ENCODE data around the gene KLHDC7B. TPM values are rescaled to one million over a fixed set of nuclear protein-coding genes. Genes with fewer than 3 reads are reported as not detected.
A peak's percentile ranks its signal among the peaks of the same experiment; 100 is the strongest.
"Not testable (repeated sequence)": the region's sequence is repeated elsewhere in the genome, so short reads cannot be mapped to it uniquely, and the experiment has no call there.

The KLHDC7B gene
- total RNA-seq, 2 experiments from 2014 or later = 6.9 to 7.7 TPM

DNA sequence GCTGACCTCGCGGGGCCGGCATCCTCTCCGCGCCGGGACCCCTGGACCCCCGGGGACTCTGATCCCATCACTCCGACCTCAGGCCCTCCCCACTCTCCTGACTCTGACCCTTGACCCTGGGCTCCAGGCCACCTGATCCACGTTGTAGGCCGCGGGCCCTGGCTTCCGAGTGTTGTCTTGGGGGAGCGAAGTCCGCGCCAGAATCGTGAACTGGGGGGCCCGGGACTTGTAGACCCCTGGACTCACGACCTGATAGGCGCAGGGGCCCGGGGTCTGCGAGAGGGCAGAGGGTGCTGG is 15.2 kb upstream of the KLHDC7B start:
- POLR2A ChIA-PET = interaction anchor here (0.6 to 2.4 kb wide), 3 partner anchors 10 to 32 kb away, joined by 3 to 29 read pairs (median 6); partner anchors contain the start of gene SYCE3
- intact Hi-C loops (cut with micrococcal nuclease) = loop anchor here (2.0 to 10.0 kb wide), 3 partner anchors 14 to 596 kb away; partner anchors contain the start of genes CHKB and KLHDC7B
- peaks cover 26% of the 10 kb centered on the region for H3K36me3 Mint-ChIP-seq

DNA sequence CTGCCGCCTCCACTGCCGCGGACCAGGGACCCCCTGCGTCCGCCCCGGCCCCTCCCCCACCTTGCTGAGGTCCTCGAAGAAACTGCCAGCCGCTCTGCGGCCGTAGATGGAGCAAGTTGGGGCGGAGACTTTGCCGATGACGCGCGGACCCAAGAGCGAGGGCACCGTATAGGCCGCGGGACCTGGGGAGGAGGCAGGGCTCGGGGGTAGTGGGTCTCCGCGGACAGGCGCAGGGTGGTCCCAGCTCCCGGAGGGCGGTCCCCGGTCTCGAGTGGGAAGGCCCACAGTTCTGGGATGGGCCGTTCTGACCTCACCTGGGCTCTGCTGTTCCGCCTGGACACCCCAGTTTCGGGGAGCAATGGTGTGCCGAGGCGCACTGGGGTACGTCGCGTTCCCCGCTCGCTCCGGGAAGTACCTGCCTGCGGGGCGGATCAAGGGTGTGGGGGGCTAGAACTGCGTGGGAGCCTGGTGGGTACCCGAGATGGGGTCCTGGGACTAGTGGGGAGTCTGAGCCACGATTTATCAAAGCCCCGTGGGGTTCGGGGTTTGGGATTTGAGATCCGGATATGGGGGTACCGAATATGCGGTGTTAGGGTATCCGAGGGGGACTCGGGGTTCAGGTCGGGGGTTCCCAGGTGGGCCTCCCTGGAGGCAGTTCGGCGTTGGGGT is 14.7 kb upstream of the KLHDC7B start:
- ChIA-PET CTCF (interaction anchor here (2.1 kb wide), 2 partner anchors 32 to 90 kb away, joined by 7 to 17 read pairs; partner anchors contain the start of gene SYCE3), POLR2A (interaction anchor here (0.6 to 2.4 kb wide), 6 partner anchors 10 to 90 kb away, joined by 3 to 29 read pairs (median 9); partner anchors contain the start of genes KLHDC7B and SYCE3)
- DNase-seq = peak; percentile 92

More for the DNA sequence above, 15.2 kb upstream of the KLHDC7B start:
- Mint-ChIP-seq H3K9me3 (no peaks in the 10 kb centered on the region), H3K27me3 (no peaks in the 10 kb centered on the region), H3K27ac (peak overlapping the region; percentile 99), H3K4me1 (ENCODE audit: low read depth) (peaks cover 52% of the 10 kb centered on the region), H3K4me3 (peak overlapping the region; percentile 92)
- CTCF ChIA-PET = no interaction called here
- no peak for DNase-seq

DNA sequence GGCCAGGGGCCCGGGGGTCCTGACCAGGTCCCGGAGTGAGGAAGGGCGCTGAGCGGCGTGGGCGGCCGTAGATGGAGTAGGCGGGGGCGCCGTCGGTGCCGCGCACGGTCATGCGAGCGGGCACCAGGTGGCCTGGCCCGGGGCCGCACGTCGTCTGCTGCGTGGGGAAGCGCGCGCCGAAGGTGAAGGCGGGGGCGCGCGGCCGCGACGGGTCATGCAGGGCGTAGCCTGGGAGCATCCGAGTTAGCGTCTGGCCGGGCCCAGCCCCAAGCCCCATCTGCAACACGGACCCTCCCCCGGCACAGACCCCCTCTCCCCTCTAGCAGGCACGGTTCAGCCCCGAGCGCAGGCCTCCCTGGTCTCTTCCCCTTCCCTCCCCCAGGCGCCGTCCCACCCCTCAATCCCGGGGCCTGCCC is 14.1 kb upstream of the KLHDC7B start:
- POLR2A ChIA-PET = interaction anchor here (1.3 to 2.4 kb wide), 5 partner anchors 9 to 90 kb away, joined by 6 to 29 read pairs (median 9); partner anchors contain the start of genes KLHDC7B and SYCE3
- Mint-ChIP-seq H3K36me3 (peaks cover 26% of the 10 kb centered on the region), H3K27ac (peak overlapping the region; percentile 99), H3K9me3 (no peaks in the 10 kb centered on the region), H3K27me3 (no peaks in the 10 kb centered on the region), H3K4me3 (peak overlapping the region; percentile 92), H3K4me1 (ENCODE audit: low read depth) (peaks cover 59% of the 10 kb centered on the region)
- DNase-seq = peak; percentile 87
- CTCF ChIA-PET = interaction anchor here (2.1 kb wide), 2 partner anchors 31 to 89 kb away, joined by 7 to 17 read pairs; partner anchors contain the start of gene SYCE3
- intact Hi-C loops (cut with micrococcal nuclease) = loop anchor here (1.0 to 10.0 kb wide), 6 partner anchors 8 to 597 kb away; partner anchors contain the start of genes CHKB, KLHDC7B and SYCE3

More for the DNA sequence above, 14.7 kb upstream of the KLHDC7B start:
- Mint-ChIP-seq H3K36me3 (peaks cover 26% of the 10 kb centered on the region), H3K4me1 (ENCODE audit: low read depth) (peaks cover 54% of the 10 kb centered on the region), H3K9me3 (no peaks in the 10 kb centered on the region), H3K4me3 (peak overlapping the region; percentile 92), H3K27ac (peak overlapping the region; percentile 99), H3K27me3 (no peaks in the 10 kb centered on the region)
- intact Hi-C loops (cut with micrococcal nuclease) = loop anchor here (1.0 to 10.0 kb wide), 6 partner anchors 8 to 596 kb away; partner anchors contain the start of genes CHKB, KLHDC7B and SYCE3

DNA sequence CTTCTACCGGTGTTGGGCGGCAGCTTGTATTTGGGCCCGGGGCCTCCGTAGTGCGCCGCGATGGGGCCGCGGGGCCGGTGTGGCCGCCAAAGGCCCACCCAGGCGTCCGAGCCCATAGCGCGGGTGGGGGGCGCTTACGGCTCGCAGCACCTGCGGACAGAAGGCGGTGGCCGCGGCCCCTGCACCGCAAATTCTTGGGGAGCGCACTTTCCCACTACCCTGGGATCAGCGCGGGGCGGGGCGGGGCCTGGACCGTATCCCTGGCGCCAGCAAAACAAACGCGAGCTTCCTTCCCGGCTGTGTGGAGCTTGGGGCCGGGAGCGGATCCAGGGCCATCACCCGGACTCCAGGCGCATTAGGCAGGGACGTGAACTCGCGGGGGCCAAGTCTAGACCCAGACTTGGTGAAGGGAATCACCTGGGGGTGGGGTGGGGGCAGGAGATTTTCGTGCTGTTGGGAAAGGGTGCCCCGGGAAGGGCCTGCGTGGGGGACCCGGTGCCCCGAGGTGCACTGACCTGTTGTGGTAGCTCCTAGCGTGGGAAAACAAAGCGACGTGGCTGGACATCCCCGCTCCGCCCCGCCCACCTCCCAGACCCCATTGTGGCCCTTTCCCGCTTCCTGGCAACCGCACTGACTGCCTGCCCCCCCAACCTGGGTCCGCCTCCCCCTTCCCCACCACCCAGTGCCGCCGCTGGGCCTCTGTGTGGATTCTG is 13.6 kb upstream of the KLHDC7B start:
- POLR2A ChIA-PET = interaction anchor here (1.0 to 2.4 kb wide), 6 partner anchors 9 to 89 kb away, joined by 3 to 29 read pairs (median 9); partner anchors contain the start of genes CHKB, KLHDC7B and SYCE3
- DNase-seq = peak; percentile 44
- CTCF ChIA-PET = interaction anchor here (0.6 to 2.1 kb wide), 3 partner anchors 9 to 89 kb away, joined by 3 to 17 read pairs (median 7); partner anchors contain the start of gene SYCE3
- peaks cover 58% of the 10 kb centered on the region for H3K4me1 Mint-ChIP-seq (ENCODE audit: low read depth)
- no peaks in the 10 kb centered on the region for H3K9me3 Mint-ChIP-seq
- H3K27me3 Mint-ChIP-seq = no peaks in the 10 kb centered on the region
- H3K36me3 Mint-ChIP-seq = peaks cover 22% of the 10 kb centered on the region
- intact Hi-C loops (cut with micrococcal nuclease) = loop anchor here (1.0 to 10.0 kb wide), 6 partner anchors 7 to 597 kb away; partner anchors contain the start of genes CHKB, KLHDC7B and SYCE3
- H3K4me3 Mint-ChIP-seq = peak overlapping the region; percentile 92
- H3K27ac Mint-ChIP-seq = peak overlapping the region; percentile 99

DNA sequence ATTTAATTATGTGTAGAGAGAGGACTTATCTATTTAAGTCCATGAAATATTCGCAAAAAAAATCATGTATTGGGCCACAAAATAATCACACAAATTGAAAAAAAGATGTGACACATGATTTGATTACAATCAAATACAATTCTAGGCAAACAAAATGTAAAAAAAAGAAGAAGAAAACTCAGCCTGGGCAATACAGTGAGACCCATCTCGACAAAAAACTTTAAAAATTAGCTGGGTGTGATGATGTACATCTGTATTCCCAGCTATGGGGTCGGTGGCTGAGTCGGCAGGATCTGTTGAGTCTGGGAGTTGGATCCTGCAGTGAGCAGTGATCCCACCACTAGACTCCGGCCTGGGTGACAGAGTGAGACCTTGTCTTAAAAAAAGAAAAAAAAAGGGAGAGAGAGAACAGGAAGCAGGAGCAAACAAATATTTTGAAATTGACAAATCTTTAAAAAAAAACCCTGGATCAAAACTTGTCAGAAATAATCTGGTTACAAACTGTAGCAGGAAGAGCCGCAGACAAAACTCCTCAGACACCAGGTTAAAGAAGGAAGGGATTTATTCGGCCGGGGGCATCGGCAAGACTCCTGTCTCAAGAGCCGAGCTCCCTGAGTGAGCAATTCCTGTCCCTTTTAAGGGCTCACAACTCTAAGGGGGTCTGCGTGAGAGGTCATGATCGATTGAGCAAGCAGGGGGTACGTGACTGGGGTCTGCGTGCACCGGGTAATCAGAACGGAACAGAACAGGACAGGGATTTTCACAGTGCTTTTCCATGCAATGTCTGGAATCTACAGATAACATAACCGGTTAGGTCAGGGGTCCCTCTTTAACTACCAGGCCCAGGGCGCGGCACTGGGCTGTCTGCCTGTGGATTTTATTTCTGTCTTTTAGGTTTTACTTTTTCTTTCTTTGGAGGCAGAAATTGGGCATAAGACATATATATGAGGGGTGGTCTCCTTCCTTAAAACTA is 12.6 kb upstream of the KLHDC7B start:
- Mint-ChIP-seq H3K4me3 (peak overlapping the region; percentile 92), H3K9me3 (no peaks in the 10 kb centered on the region), H3K27ac (peak overlapping the region; percentile 99), H3K4me1 (ENCODE audit: low read depth) (peaks cover 57% of the 10 kb centered on the region), H3K36me3 (peaks cover 14% of the 10 kb centered on the region), H3K27me3 (no peaks in the 10 kb centered on the region)
- intact Hi-C loops (cut with micrococcal nuclease) = loop anchor here (10.0 kb wide), 1 partner anchor 598 kb away; no protein-coding TSS in a partner anchor
- no peak for DNase-seq
- CTCF ChIA-PET = interaction anchor here (2.1 kb wide), 2 partner anchors 30 to 88 kb away, joined by 7 to 17 read pairs; partner anchors contain the start of gene SYCE3
- POLR2A ChIA-PET = interaction anchor here (1.0 to 9.9 kb wide), 6 partner anchors 6 to 88 kb away, joined by 3 to 139 read pairs (median 9); partner anchors contain the start of genes CHKB, KLHDC7B, SCO2 and TYMP

DNA sequence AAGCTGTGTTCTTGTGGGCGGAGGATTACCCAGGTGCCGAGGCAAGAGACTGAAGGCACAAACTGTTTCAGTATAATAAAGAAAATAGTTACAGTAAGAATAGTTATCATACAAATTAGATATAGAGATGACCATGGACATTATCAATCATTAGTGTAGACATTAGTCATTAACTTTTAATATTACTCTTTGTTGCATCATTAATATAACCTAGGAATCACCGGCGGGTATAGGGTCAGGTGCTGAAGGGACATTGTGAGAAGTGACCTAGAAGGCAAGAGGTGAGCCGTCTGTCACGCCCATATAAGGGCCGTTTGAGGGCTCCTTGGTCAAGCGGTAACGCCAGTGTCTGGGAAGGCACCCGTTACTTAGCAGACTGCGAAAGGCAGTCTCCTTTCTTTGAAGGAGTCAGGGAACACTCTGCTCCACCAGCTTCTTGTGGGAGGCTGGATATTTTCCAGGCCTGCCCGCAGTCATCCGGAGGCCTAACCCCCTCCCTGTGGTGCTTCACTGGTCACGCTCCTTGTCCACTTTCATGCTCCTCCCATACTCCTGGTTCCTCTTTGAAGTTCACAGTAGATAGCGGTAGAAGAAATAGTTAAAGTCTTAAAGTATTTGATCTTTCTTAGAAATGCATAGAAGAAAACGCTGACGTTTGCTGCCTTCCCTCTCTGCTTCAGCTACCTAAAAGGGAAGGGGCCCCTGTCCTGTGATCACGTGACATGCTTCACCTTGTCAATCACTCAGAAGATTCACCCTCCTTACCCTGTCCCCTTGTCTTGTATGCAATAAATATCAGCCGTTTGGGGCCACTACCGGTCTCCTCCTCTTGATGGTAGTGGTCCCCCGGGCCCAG is 11.6 kb upstream of the KLHDC7B start:
- not testable (repeated sequence) for H3K36me3 Mint-ChIP-seq, H3K9me3 Mint-ChIP-seq, H3K27me3 Mint-ChIP-seq
- intact Hi-C loops (cut with micrococcal nuclease) = loop anchor here (10.0 kb wide), 1 partner anchor 599 kb away; no protein-coding TSS in a partner anchor
- Mint-ChIP-seq H3K4me1 (ENCODE audit: low read depth) (peaks cover 53% of the 10 kb centered on the region), H3K27ac (peak overlapping the region; percentile 99), H3K4me3 (peak overlapping the region; percentile 43)
- peak; percentile 38 for DNase-seq
- CTCF ChIA-PET = interaction anchor here (1.4 kb wide), 1 partner anchor 87 kb away, joined by 3 read pairs; no protein-coding TSS in a partner anchor
- POLR2A ChIA-PET = interaction anchor here (0.6 to 9.9 kb wide), 5 partner anchors 7 to 290 kb away, joined by 3 to 139 read pairs (median 9); partner anchors contain the start of genes SCO2, SYCE3 and TYMP

DNA sequence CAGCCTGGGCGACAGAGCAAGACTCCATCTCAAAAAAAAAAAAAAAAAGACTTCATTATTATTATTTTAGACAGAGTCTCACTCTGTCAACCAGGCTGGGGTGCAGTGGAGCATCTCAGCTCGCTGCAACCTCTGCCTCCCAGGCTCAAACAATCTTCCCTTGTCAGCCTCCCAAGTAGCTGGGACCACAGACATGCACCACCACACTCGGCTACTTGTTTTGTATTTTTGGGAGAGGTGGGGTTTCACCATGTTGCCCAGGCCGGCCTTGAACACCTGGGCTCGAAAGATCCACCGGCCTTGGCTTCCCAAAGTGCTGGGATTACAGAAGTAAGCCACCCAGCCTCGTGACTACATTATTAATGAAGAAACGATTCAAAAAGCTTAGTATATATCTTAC is 10.6 kb upstream of the KLHDC7B start:
- DNase-seq = no peak
- POLR2A ChIA-PET = interaction anchor here (0.6 to 9.9 kb wide), 5 partner anchors 8 to 291 kb away, joined by 3 to 139 read pairs (median 3); partner anchors contain the start of genes LMF2, NCAPH2, SCO2 and SYCE3
- H3K4me3 Mint-ChIP-seq = no peak overlapping the region
- CTCF ChIA-PET = interaction anchor here (1.4 to 1.5 kb wide), 2 partner anchors 10 to 86 kb away, joined by 3 to 7 read pairs; partner anchors contain the start of gene KLHDC7B
- H3K9me3 Mint-ChIP-seq = no peaks in the 10 kb centered on the region
- peaks cover 60% of the 10 kb centered on the region for H3K4me1 Mint-ChIP-seq (ENCODE audit: low read depth)
- peak overlapping the region; percentile 42 for H3K27ac Mint-ChIP-seq
- intact Hi-C loops (cut with micrococcal nuclease) = loop anchor here (10.0 kb wide), 1 partner anchor 600 kb away; no protein-coding TSS in a partner anchor
- H3K27me3 Mint-ChIP-seq = no peaks in the 10 kb centered on the region
- peaks cover 5% of the 10 kb centered on the region for H3K36me3 Mint-ChIP-seq

DNA sequence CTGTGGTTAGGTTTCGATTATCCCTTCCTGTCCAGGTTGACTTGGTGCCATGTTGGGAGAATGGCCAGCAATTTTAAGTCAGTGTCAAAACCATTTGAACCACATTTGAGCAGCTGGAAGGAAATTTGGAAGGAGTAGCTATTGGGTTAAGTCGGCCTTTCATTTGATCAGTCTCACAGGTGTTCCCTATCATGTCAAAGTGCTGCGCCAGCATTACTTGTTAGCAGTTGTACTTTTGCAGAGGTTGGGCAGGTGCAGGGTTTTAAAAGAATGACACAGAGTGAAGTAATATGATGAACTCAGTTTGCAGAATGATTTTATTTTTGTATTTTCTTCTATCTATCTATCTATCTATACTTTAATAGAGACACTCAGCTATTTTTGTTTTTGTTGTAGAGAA is 9.5 kb upstream of the KLHDC7B start:
- ChIA-PET CTCF (interaction anchor here (1.0 to 7.5 kb wide), 3 partner anchors 9 to 11 kb away, joined by 3 to 88 read pairs (median 7); partner anchors contain the start of genes KLHDC7B and SCO2), POLR2A (interaction anchor here (1.0 to 9.9 kb wide), 2 partner anchors 9 to 62 kb away, joined by 5 to 139 read pairs; partner anchors contain the start of genes SCO2 and TYMP)
- no peaks in the 10 kb centered on the region for H3K9me3 Mint-ChIP-seq
- no peak for DNase-seq
- no peak overlapping the region for H3K4me3 Mint-ChIP-seq
- H3K36me3 Mint-ChIP-seq = peaks cover 3% of the 10 kb centered on the region
- H3K27me3 Mint-ChIP-seq = no peaks in the 10 kb centered on the region
- intact Hi-C loops (cut with micrococcal nuclease) = loop anchor here (10.0 kb wide), 1 partner anchor 601 kb away; no protein-coding TSS in a partner anchor
- H3K4me1 Mint-ChIP-seq (ENCODE audit: low read depth) = peaks cover 69% of the 10 kb centered on the region
- no peak overlapping the region for H3K27ac Mint-ChIP-seq

DNA sequence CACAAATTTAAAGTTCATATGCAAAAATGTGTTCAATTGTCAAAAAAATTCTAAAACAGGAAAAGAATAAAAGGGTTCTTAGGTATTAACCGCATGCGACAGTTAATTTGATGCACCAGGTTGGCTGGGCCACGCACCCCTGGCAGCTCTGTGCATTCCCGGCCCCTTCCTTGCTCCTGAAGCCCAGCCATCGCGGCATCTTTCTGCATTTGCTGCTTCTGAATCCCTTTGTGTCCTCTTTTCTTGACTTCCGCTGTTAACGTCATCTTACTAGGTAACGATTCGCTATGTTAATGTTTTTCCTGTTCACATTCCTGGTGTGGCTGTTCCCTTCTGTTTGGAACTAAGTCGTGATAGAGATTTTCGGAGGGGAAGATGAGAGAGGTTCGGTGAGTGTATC is 7.9 kb upstream of the KLHDC7B start:
- peak overlapping the region; percentile 100 for H3K27ac Mint-ChIP-seq
- H3K4me1 Mint-ChIP-seq (ENCODE audit: low read depth) = peaks cover 81% of the 10 kb centered on the region
- peaks cover 2% of the 10 kb centered on the region for H3K9me3 Mint-ChIP-seq
- ChIA-PET POLR2A (interaction anchor here (2.8 to 9.9 kb wide), 3 partner anchors 11 to 83 kb away, joined by 13 to 139 read pairs (median 39); partner anchors contain the start of genes SCO2, SYCE3 and TYMP), CTCF (interaction anchor here (1.5 to 7.5 kb wide), 2 partner anchors 12 to 25 kb away, joined by 4 to 88 read pairs; partner anchors contain the start of genes SCO2 and SYCE3)
- intact Hi-C loops (cut with micrococcal nuclease) = loop anchor here (2.0 to 10.0 kb wide), 3 partner anchors 13 to 603 kb away; partner anchors contain the start of genes CHKB and SCO2
- H3K4me3 Mint-ChIP-seq = no peak overlapping the region
- H3K36me3 Mint-ChIP-seq = peaks cover 4% of the 10 kb centered on the region
- H3K27me3 Mint-ChIP-seq = no peaks in the 10 kb centered on the region
- no peak for DNase-seq

Data from activated CD4-positive, alpha-beta memory T cell treated with anti-CD3 and anti-CD28 coated beads for 36 hours (primary cell).